A549 (cell line): ENCODE measurements around the gene ANO6. TPM values are rescaled to one million over a fixed set of nuclear protein-coding genes. Genes with fewer than 3 reads are reported as not detected.

Experiments
- ATAC-seq, 2 experiments: fragments of 200-7000 bp in 1 of 2; fragments of >200 bp in 1 of 2; cut with Nextera tagmentation in 1 of 2; cut with Tn5 transposase in 1 of 2; 3 replicates each; pipeline versions ENCODE4 v1.8.0 to v1.9.1; 2018 to 2020; ENCODE audit warnings: mild to moderate bottlenecking in 1 of 2, moderate library complexity in 1 of 2
- CTCF ChIA-PET: fragments of 300-600 bp; sonication (Branson Sonifier 250); formaldehyde crosslinking; extraction: SDS; loops from one replicate; lab custom pipeline; 2021; ENCODE audit warnings: antibody characterized with exemption, inconsistent platforms; lab: Yijun Ruan, JAX
- POLR2A ChIA-PET: fragments of 350-600 bp; formaldehyde crosslinking; extraction: SDS; loops from one replicate; lab custom pipeline; 2021; ENCODE audit warnings: antibody characterized with exemption, inconsistent platforms; lab: Yijun Ruan, JAX
- DNase-seq, 2 experiments: peaks; one replicate each; pipeline versions ENCODE4 v3.0.0 to v3.0.0-alpha.2; 2011 to 2016; ENCODE audit warnings: low read depth in 1 of 2, low spot score in 1 of 2
- FAIRE-seq: peaks from 2 replicates; lab custom pipeline; 2011; peaks lifted over from hg19 to GRCh38; lab: Jason Lieb, UNC
- H3K27ac ChIP-seq, 2 experiments: fragments of >200 bp; sonication (Bioruptor Twin); formaldehyde crosslinking; 3 replicates each; pipeline ENCODE4 v1.5.1; 2016 to 2017
- H3K4me1 ChIP-seq: fragments of >200 bp; sonication (Bioruptor Twin); formaldehyde crosslinking; 3 replicates; pipeline ENCODE4 v1.6.1; 2016
- H3K4me2 ChIP-seq: fragments of >200 bp; sonication (Bioruptor Twin); formaldehyde crosslinking; 3 replicates; pipeline ENCODE4 v1.6.1; 2016
- H3K4me3 ChIP-seq: fragments of >200 bp; sonication (Bioruptor Twin); formaldehyde crosslinking; 3 replicates; pipeline ENCODE4 v1.5.1; 2016
- H3K9me3 ChIP-seq: fragments of >200 bp; sonication (Bioruptor Twin); formaldehyde crosslinking; 3 replicates; pipeline ENCODE4 v1.6.1; 2016
- CBX8 ChIP-seq: fragments of 200-600 bp; sonication (generic); IDR thresholded peaks from 2 replicates; pipeline ENCODE4 v1.6.1; 2016
- CEBPB ChIP-seq, 2 experiments: fragments of >200 bp in 1 of 2; sonication (Bioruptor Twin) in 1 of 2; formaldehyde crosslinking in 1 of 2; IDR thresholded peaks; 2 replicates each; pipeline ENCODE4 v1.6.1; 2012 to 2016
- CHD2 ChIP-seq: fragments of 150-350 bp; IDR thresholded peaks from 2 replicates; pipeline ENCODE4 v1.6.1; 2014; ENCODE audit warnings: low read length; ENCODE audit not compliant: partially characterized antibody
- CHD4 ChIP-seq: fragments of 200-600 bp; sonication (generic); IDR thresholded peaks from 2 replicates; pipeline ENCODE4 v1.6.1; 2016; ENCODE audit warnings: antibody characterized with exemption, mild to moderate bottlenecking, borderline replicate concordance
- EHF ChIP-seq: fragments of 250-450 bp; sonication (Bioruptor Pico); IDR thresholded peaks from 2 replicates; pipeline ENCODE4 v1.5.0; 2020; ENCODE audit warnings: mild to moderate bottlenecking
- EP300 ChIP-seq, 2 experiments: fragments of >200 bp; sonication (Bioruptor Twin); formaldehyde crosslinking; IDR thresholded peaks; 2 replicates in 1 of 2; 3 replicates in 1 of 2; pipeline ENCODE4 v1.6.1; 2016 to 2017
- FOSB ChIP-seq: fragments of 250-450 bp; sonication (Bioruptor Pico); IDR thresholded peaks from 2 replicates; pipeline ENCODE4 v1.5.0; 2020; ENCODE audit warnings: mild to moderate bottlenecking, moderate library complexity
- FOSL2 ChIP-seq, 2 experiments: fragments of 450-650 bp in 1 of 2; fragments of >200 bp in 1 of 2; sonication (Bioruptor Twin) in 1 of 2; formaldehyde crosslinking; IDR thresholded peaks; 2 replicates each; pipeline versions ENCODE4 v1.5.0 to v1.6.1; 2016 to 2020; ENCODE audit warnings: mild to moderate bottlenecking in 1 of 2, moderate library complexity in 1 of 2
- GATA3 ChIP-seq: IDR thresholded peaks from 2 replicates; pipeline ENCODE4 v1.6.1; 2012; ENCODE audit warnings: borderline replicate concordance
- HOXA7 ChIP-seq: fragments of 250-450 bp; sonication (Bioruptor Pico); IDR thresholded peaks from 2 replicates; pipeline ENCODE4 v1.5.0; 2020; ENCODE audit warnings: mild to moderate bottlenecking, moderate library complexity
- JUN ChIP-seq, 2 experiments: fragments of >200 bp; sonication (Bioruptor Twin); formaldehyde crosslinking; IDR thresholded peaks; 2 replicates in 1 of 2; 3 replicates in 1 of 2; pipeline ENCODE4 v1.6.1; 2016 to 2017
- JUNB ChIP-seq: fragments of >200 bp; sonication (Bioruptor Twin); formaldehyde crosslinking; IDR thresholded peaks from 2 replicates; pipeline ENCODE4 v1.6.1; 2016
- MAZ ChIP-seq: fragments of 150-350 bp; IDR thresholded peaks from 2 replicates; pipeline ENCODE4 v1.6.1; 2014; ENCODE audit warnings: antibody characterized with exemption, low read depth, low read length, borderline replicate concordance
- NR3C1 ChIP-seq: fragments of >200 bp; sonication (Bioruptor Twin); formaldehyde crosslinking; IDR thresholded peaks from 3 replicates; pipeline ENCODE4 v1.6.1; 2017
- RAD21 ChIP-seq, 2 experiments: fragments of >200 bp in 1 of 2; sonication (Bioruptor Twin) in 1 of 2; formaldehyde crosslinking in 1 of 2; IDR thresholded peaks in 1 of 2; conservative IDR thresholded peaks in 1 of 2; 2 replicates in 1 of 2; 3 replicates in 1 of 2; pipeline ENCODE4 v1.6.1; 2012 to 2018; ENCODE audit warnings: inconsistent platforms in 1 of 2
- RFX5 ChIP-seq: fragments of 450-650 bp; IDR thresholded peaks from 2 replicates; pipeline ENCODE4 v1.7.1; 2014; ENCODE audit warnings: antibody characterized with exemption, mild to moderate bottlenecking, moderate library complexity
- RNF2 ChIP-seq: fragments of 200-600 bp; sonication (generic); IDR thresholded peaks from 2 replicates; pipeline ENCODE4 v1.6.1; 2016; ENCODE audit warnings: low read depth, mild to moderate bottlenecking, antibody characterized with exemption, moderate library complexity, borderline replicate concordance
- WGBS: methylation state at CpG from one replicate; pipeline ENCODE4 v1.1.6; 2017; ENCODE audit errors: missing lambda C conversion rate; 5-methylcytosine and 5-hydroxymethylcytosine counted together
- polyA plus RNA-seq, 4 experiments: library from polyadenylated mRNA; depleted of rRNA in 3 of 4; stranded (reverse); fragments of >200 nt; fragmentation: RNase III in 1 of 4; extraction: RNeasy Plus Mini Kit Qiagen cat#74134 plus additional on column Dnase treatment in 1 of 4; gene quantifications; 2 replicates in 3 of 4; 3 replicates in 1 of 4; pipeline ENCODE4 v1.2.3, GENCODE V29; 2011 to 2017
- TF ChIP-seq, protein P1 (sequence below): fragments of 450-650 bp; IDR thresholded peaks from 2 replicates; pipeline ENCODE4 v1.6.1; 2014; ENCODE audit warnings: antibody characterized with exemption
- TF ChIP-seq, protein P2 (sequence below): IDR thresholded peaks from 2 replicates; pipeline ENCODE4 v1.6.1; 2012
- TF ChIP-seq, protein P3 (sequence below): fragments of 250-450 bp; sonication (Bioruptor Pico); IDR thresholded peaks from 2 replicates; pipeline ENCODE4 v1.5.0; 2021; ENCODE audit warnings: mild to moderate bottlenecking, moderate library complexity, borderline replicate concordance
- TF ChIP-seq, protein P4 (sequence below): fragments of 150-350 bp; IDR thresholded peaks from 2 replicates; pipeline ENCODE4 v1.6.1; 2014; ENCODE audit warnings: low read depth, mild to moderate bottlenecking, low read length

ANO6 gene
- polyA plus RNA-seq, 2 of the 4 experiments (the other 2 are of a cell fraction): 41.7 to 80.0 TPM

DNA sequence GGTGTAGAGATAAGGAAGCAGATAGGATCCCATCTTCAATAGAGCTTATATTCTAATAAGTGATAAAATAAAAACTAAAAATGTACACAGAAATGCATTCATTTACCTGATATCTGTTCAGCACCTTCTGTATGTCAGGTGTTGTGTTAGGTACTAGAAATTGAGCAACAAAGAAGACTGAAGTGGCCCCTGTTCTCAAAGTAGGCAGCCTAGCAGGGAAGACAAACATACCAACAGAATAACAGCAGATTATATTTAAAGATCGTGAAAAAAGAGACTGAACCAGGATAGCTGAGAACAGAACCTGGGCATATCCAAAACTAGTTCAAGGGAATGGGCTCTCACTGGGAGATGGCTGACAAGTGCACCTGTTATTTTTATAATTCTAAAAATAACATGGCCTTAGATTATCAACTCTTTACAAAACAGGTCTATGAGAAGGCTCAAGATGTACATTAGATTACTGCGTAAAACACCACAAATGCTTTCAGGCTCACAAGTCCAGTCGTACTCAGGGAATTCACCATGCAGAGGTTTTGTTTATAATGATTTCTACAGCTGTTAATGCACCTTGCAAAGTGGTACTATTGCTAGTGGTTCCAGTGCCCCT lies 16.4 kb downstream of the ANO6 start:
- Histone ChIP-seq H3K9me3 (no peaks in the 10 kb centered on the region), H3K4me2 (peak overlapping the region; percentile 82), H3K27ac (peak overlapping the region; percentile 84 to 85), H3K4me1 (peaks cover 50% of the 10 kb centered on the region), H3K4me3 (0 out of 3 replicates have a peak overlapping the region, but pooled peaks have one; percentile 4)
- ATAC-seq: 0 out of 6 replicates have a peak, but pooled peaks of 1 of the 2 experiments have one; percentile 0
- no peak for FAIRE-seq
- ChIA-PET POLR2A (interaction anchor here (0.6 to 4.3 kb wide), 5 partner anchors 13 to 496 kb away, joined by 3 to 40 read pairs (median 7); partner anchors contain the start of gene ANO6), CTCF (interaction anchor here (0.6 to 4.9 kb wide), 9 partner anchors 9 to 494 kb away, joined by 4 to 31 read pairs (median 5); partner anchors contain the start of gene ANO6)
- TF ChIP-seq EHF (no peak), HOXA7 (CRISPR knock-in tag) (no peak), CHD4 (no peak), FOSB (0 out of 2 replicates have a peak, but pooled peaks have one; percentile 55)
- TF ChIP-seq, protein P1, sequence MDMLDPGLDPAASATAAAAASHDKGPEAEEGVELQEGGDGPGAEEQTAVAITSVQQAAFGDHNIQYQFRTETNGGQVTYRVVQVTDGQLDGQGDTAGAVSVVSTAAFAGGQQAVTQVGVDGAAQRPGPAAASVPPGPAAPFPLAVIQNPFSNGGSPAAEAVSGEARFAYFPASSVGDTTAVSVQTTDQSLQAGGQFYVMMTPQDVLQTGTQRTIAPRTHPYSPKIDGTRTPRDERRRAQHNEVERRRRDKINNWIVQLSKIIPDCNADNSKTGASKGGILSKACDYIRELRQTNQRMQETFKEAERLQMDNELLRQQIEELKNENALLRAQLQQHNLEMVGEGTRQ: no peak
- no peak for DNase-seq
- WGBS: 42% methylated on average over 3 of the region's 3 CpGs

DNA sequence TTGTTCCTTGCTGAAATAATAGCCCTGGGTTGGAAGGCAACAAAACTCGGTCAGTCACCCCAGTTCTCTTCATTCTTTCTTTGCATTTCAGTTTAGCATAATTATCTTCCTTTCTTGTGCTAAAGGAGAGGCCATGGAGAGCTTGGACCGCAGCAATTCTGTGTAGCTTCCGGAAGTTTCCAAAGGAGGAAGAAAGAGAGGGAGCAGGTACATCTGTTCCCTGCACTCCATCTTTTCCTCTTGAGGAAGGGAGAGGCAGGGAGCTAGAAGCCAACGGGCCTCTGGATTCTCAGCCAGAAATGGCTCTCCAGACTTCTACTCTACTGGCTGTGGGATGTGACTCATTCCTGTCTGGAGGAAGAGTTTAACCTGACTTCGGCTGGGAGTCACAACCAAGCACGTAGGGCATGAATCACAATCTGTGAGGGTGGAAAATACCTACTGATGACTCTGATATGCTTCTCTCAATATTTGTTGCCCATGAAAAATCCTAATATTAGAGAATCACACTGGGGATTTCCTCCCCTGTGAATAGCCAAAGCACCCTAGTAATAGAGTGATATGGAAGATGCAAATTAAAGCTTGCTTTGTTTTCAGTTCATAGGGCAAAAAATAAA lies 17.0 kb downstream of the ANO6 start:
- peak overlapping the region; percentile 82 for H3K4me2 ChIP-seq
- peaks cover 50% of the 10 kb centered on the region for H3K4me1 ChIP-seq
- H3K4me3 ChIP-seq: 0 out of 3 replicates have a peak overlapping the region, but pooled peaks have one; percentile 4
- H3K9me3 ChIP-seq: no peaks in the 10 kb centered on the region
- WGBS: 4% methylated on average over 6 of the region's 6 CpGs
- peak; percentile 88 for TF ChIP-seq JUNB
- no peak for TF ChIP-seq CBX8
- 0 out of 2 replicates have a peak, but pooled peaks have one; percentile 24 for TF ChIP-seq EHF
- peak; percentile 91 for TF ChIP-seq GATA3
- peak; percentile 55 to 67; a peak in 1 of 5 replicates for TF ChIP-seq JUN (IDR thresholded peaks at IDR 0.05)
- TF ChIP-seq MAZ: no peak
- TF ChIP-seq CEBPB (IDR thresholded peaks at IDR 0.05): 0 out of 4 replicates have a peak, but pooled peaks of 1 of the 2 experiments have one; percentile 2
- TF ChIP-seq FOSL2 (IDR thresholded peaks at IDR 0.05): peak; percentile 94
- peak; percentile 98 for TF ChIP-seq FOSL2 (CRISPR knock-in tag; IDR thresholded peaks at IDR 0.05)
- TF ChIP-seq, protein P2, sequence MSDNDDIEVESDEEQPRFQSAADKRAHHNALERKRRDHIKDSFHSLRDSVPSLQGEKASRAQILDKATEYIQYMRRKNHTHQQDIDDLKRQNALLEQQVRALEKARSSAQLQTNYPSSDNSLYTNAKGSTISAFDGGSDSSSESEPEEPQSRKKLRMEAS: peak; percentile 69; the same call in 1 of the 2 replicates
- TF ChIP-seq RNF2: no peak
- peak in 1 of 2 experiments; percentile 39; a peak in 1 of 5 replicates for TF ChIP-seq EP300 (IDR thresholded peaks at IDR 0.05)
- peak; percentile 20 to 22; a peak in 2 of 5 replicates for TF ChIP-seq RAD21 (conservative IDR thresholded peaks at IDR 0.05 in 1 of 2, IDR thresholded peaks at IDR 0.05 in 1 of 2)
- H3K27ac ChIP-seq: peak overlapping the region; percentile 84 to 85
- DNase-seq (peak; percentile 92 to 94), FAIRE-seq (peak; percentile 99), ATAC-seq (peak; percentile 88 to 92)
- CTCF ChIA-PET: interaction anchor here (1.0 to 4.9 kb wide), 6 partner anchors 11 to 493 kb away, joined by 3 to 31 read pairs (median 5); partner anchors contain the start of gene ANO6
- POLR2A ChIA-PET: interaction anchor here (0.8 to 4.3 kb wide), 4 partner anchors 17 to 495 kb away, joined by 3 to 40 read pairs (median 5); partner anchors contain the start of gene ANO6

GRCh38 chr12:45234139-45234865 lies 18.4 kb downstream of the ANO6 start:
- CTCF ChIA-PET: interaction anchor here (0.6 to 4.9 kb wide), 8 partner anchors 13 to 485 kb away, joined by 3 to 31 read pairs (median 5); partner anchors contain the start of gene ANO6
- TF ChIP-seq CEBPB (IDR thresholded peaks at IDR 0.05) (peak in 1 of 2 experiments; percentile 43; a peak in 1 of 4 replicates), HOXA7 (CRISPR knock-in tag) (no peak), CHD2 (no peak), RFX5 (no peak), NR3C1 (no peak)
- TF ChIP-seq, protein P3, sequence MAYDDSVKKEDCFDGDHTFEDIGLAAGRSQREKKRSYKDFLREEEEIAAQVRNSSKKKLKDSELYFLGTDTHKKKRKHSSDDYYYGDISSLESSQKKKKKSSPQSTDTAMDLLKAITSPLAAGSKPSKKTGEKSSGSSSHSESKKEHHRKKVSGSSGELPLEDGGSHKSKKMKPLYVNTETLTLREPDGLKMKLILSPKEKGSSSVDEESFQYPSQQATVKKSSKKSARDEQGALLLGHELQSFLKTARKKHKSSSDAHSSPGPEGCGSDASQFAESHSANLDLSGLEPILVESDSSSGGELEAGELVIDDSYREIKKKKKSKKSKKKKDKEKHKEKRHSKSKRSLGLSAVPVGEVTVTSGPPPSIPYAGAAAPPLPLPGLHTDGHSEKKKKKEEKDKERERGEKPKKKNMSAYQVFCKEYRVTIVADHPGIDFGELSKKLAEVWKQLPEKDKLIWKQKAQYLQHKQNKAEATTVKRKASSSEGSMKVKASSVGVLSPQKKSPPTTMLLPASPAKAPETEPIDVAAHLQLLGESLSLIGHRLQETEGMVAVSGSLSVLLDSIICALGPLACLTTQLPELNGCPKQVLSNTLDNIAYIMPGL (CRISPR knock-in tag): no peak
- TF ChIP-seq, protein P2: peak; percentile 70
- TF ChIP-seq, protein P1: no peak
- TF ChIP-seq, protein P4, sequence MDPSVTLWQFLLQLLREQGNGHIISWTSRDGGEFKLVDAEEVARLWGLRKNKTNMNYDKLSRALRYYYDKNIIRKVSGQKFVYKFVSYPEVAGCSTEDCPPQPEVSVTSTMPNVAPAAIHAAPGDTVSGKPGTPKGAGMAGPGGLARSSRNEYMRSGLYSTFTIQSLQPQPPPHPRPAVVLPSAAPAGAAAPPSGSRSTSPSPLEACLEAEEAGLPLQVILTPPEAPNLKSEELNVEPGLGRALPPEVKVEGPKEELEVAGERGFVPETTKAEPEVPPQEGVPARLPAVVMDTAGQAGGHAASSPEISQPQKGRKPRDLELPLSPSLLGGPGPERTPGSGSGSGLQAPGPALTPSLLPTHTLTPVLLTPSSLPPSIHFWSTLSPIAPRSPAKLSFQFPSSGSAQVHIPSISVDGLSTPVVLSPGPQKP: no peak

More at GRCh38 chr12:45234139-45234865, 18.4 kb downstream of the ANO6 start:
- H3K9me3 ChIP-seq: no peaks in the 10 kb centered on the region
- peak overlapping the region; percentile 82 for H3K4me2 ChIP-seq
- H3K27ac ChIP-seq: peak overlapping the region; percentile 84 to 85
- FAIRE-seq (peak; percentile 79), ATAC-seq (peak; percentile 77 to 79), DNase-seq (peak; percentile 84 to 91)
- H3K4me1 ChIP-seq: peaks cover 50% of the 10 kb centered on the region
- H3K4me3 ChIP-seq: peak overlapping the region; percentile 7; the same call in 1 of the 3 replicates
- POLR2A ChIA-PET: interaction anchor here (1.3 to 4.3 kb wide), 2 partner anchors 13 to 19 kb away, joined by 4 to 40 read pairs; partner anchors contain the start of gene ANO6
- WGBS: under 1% methylated on average over 4 of the region's 4 CpGs
